ENCODE measurements around the gene ITPR2. TPM values are rescaled to one million over a fixed set of nuclear protein-coding genes. Genes with fewer than 3 reads are reported as not detected.

The ITPR2 gene
- total RNA-seq, 1 donor from 2014 or later: 16.3 TPM

GRCh38 chr12:26369588-26369987 is 463.4 kb downstream of the ITPR2 start:
- DNase-seq (ENCODE audit: low read depth): peak; percentile 70
- H3K36me3 ChIP-seq (ENCODE audit: control insufficient read depth, insufficient read depth, low read length): no peaks in the 10 kb centered on the region
- H3K27me3 ChIP-seq (ENCODE audit: control insufficient read depth, insufficient read depth, low read length): no peaks in the 10 kb centered on the region
- TF ChIP-seq CTCF (IDR thresholded peaks at IDR 0.05; ENCODE audit: insufficient read depth, low read length, poor library complexity, severe bottlenecking): no peak
- no peak overlapping the region for H3K4me3 ChIP-seq (ENCODE audit: low read depth, low read length)

- Histone ChIP-seq H3K27me3 (ENCODE audit: control insufficient read depth, insufficient read depth, low read length) (no peaks in the 10 kb centered on the region), H3K4me3 (ENCODE audit: low read depth, low read length) (no peak overlapping the region), H3K36me3 (ENCODE audit: control insufficient read depth, insufficient read depth, low read length) (no peaks in the 10 kb centered on the region)
- DNase-seq (ENCODE audit: low read depth): no peak
- TF ChIP-seq CTCF (IDR thresholded peaks at IDR 0.05; ENCODE audit: insufficient read depth, low read length, poor library complexity, severe bottlenecking): no peak
Observed at GRCh38 chr12:26367991-26368730, 464.8 kb downstream of the ITPR2 start.

- no peak for TF ChIP-seq CTCF (IDR thresholded peaks at IDR 0.05; ENCODE audit: insufficient read depth, low read length, poor library complexity, severe bottlenecking)
- no peak overlapping the region for H3K4me3 ChIP-seq (ENCODE audit: low read depth, low read length)
- no peaks in the 10 kb centered on the region for H3K36me3 ChIP-seq (ENCODE audit: control insufficient read depth, insufficient read depth, low read length)
- no peak for DNase-seq (ENCODE audit: low read depth)
- no peaks in the 10 kb centered on the region for H3K27me3 ChIP-seq (ENCODE audit: control insufficient read depth, insufficient read depth, low read length)
Observed at GRCh38 chr12:26361964-26362363, 471.0 kb downstream of the ITPR2 start.

- TF ChIP-seq CTCF (IDR thresholded peaks at IDR 0.05; ENCODE audit: insufficient read depth, low read length, poor library complexity, severe bottlenecking): no peak
- Histone ChIP-seq H3K36me3 (ENCODE audit: control insufficient read depth, insufficient read depth, low read length) (no peaks in the 10 kb centered on the region), H3K27me3 (ENCODE audit: control insufficient read depth, insufficient read depth, low read length) (no peaks in the 10 kb centered on the region), H3K4me3 (ENCODE audit: low read depth, low read length) (no peak overlapping the region)
- DNase-seq (ENCODE audit: low read depth): no peak
Observed at GRCh38 chr12:26360062-26360461, 472.9 kb downstream of the ITPR2 start.

GRCh38 chr12:26359576-26359975 is 473.4 kb downstream of the ITPR2 start:
- Histone ChIP-seq H3K4me3 (ENCODE audit: low read depth, low read length) (no peak overlapping the region), H3K27me3 (ENCODE audit: control insufficient read depth, insufficient read depth, low read length) (no peaks in the 10 kb centered on the region), H3K36me3 (ENCODE audit: control insufficient read depth, insufficient read depth, low read length) (no peaks in the 10 kb centered on the region)
- no peak for TF ChIP-seq CTCF (IDR thresholded peaks at IDR 0.05; ENCODE audit: insufficient read depth, low read length, poor library complexity, severe bottlenecking)
- no peak for DNase-seq (ENCODE audit: low read depth)

- DNase-seq (ENCODE audit: low read depth): no peak
- no peak overlapping the region for H3K4me3 ChIP-seq (ENCODE audit: low read depth, low read length)
- TF ChIP-seq CTCF (IDR thresholded peaks at IDR 0.05; ENCODE audit: insufficient read depth, low read length, poor library complexity, severe bottlenecking): no peak
- no peaks in the 10 kb centered on the region for H3K27me3 ChIP-seq (ENCODE audit: control insufficient read depth, insufficient read depth, low read length)
- no peaks in the 10 kb centered on the region for H3K36me3 ChIP-seq (ENCODE audit: control insufficient read depth, insufficient read depth, low read length)
Observed at GRCh38 chr12:26358651-26359050, 474.3 kb downstream of the ITPR2 start.

All from kidney epithelial cell (primary cell).